ENCODE results near the gene SLC1A7. TPM values are rescaled to one million over a fixed set of nuclear protein-coding genes. Genes with fewer than 3 reads are reported as not detected.

SLC1A7 gene
- total RNA-seq (1 to 10 TPM in 1 of 2 donors, under 1 TPM in 1; 0.47 to 1.2 TPM), polyA plus RNA-seq (ENCODE audit: insufficient read depth, low read depth, low replicate concordance) (0.32 TPM)
- long read RNA-seq, donor 1, result 0 reads
- long read RNA-seq, donor 2, result 0 reads

DNA sequence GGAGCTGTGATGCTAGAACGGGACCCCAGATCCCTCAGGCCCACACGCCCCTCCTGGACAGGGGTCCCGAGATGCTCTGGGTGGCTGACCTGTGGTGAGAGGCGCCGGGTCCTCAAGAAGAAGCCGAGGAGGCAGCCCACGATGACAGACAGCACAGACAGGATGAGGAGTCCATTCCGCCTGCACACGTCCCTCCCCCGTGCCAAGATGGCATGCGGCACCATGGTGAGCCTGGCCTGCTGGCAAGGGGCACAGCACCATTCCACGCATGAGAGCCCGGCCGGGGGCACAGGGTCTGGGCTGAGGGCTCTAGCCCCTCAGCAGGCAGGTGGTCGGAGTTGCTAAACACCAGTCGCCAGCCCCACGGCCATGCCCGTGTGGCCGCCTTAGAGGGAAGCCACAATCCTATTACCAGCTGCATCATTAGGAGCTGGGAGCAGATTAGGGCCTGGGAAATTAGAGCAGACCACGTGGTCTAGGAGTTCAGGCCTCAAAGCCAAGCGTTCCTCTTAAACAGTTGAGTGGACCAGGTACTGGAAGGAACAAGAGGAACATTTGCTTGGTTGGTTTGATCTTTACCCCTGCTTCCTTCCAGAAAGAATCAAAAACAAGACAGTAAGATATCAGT is at the start of gene SLC1A7:
Gene SLC1A7 (minus strand): TSS at position 413 of the 628 bp plus-strand sequence. CDS start 189 bp downstream, at position 224.
- TF ChIP-seq, protein P1, sequence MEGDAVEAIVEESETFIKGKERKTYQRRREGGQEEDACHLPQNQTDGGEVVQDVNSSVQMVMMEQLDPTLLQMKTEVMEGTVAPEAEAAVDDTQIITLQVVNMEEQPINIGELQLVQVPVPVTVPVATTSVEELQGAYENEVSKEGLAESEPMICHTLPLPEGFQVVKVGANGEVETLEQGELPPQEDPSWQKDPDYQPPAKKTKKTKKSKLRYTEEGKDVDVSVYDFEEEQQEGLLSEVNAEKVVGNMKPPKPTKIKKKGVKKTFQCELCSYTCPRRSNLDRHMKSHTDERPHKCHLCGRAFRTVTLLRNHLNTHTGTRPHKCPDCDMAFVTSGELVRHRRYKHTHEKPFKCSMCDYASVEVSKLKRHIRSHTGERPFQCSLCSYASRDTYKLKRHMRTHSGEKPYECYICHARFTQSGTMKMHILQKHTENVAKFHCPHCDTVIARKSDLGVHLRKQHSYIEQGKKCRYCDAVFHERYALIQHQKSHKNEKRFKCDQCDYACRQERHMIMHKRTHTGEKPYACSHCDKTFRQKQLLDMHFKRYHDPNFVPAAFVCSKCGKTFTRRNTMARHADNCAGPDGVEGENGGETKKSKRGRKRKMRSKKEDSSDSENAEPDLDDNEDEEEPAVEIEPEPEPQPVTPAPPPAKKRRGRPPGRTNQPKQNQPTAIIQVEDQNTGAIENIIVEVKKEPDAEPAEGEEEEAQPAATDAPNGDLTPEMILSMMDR (IDR thresholded peaks at IDR 0.05), result no peak
- Histone ChIP-seq H3K27ac (no peak within 1 kb of the TSS), H3K9me3 (no peaks in the 10 kb centered on the region), H3K4me3 (no peak within 1 kb of the TSS), H3K27me3 (no peaks in the 10 kb centered on the region), H3K4me1 (peaks cover 15% of the 10 kb centered on the region), H3K36me3 (ENCODE audit: low read depth, missing control alignments) (no peaks in the 10 kb centered on the region)
- DNase-seq, result no peak
- intact Hi-C loops (cut with DNase I; ENCODE audit: low total_unique reads), result no loop called here
- 82 to 85% methylated on average over 7 to 21 of the region's 21 CpGs for WGBS, 2 donors

DNA sequence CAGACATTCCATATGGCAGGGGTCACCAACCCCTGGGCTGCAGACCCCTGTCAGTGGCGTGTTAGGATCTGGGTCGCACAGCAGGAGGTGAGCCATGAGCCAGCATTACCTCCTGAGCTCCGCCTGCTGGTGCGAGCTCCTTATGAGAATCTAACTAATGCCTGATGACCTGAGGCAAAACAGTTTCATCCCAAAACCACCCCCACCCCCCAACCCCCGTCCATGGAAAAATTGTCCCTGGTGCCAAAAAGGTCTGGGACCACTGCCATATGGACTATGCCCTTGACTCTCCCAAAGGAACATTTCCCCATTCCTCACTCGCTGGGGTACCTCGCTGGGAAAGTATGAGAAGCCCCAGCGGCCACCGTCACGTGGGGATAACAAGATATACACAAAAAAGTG is 47.8 kb upstream of the SLC1A7 start:
- H3K27me3 ChIP-seq, result no peaks in the 10 kb centered on the region
- intact Hi-C loops (cut with DNase I; ENCODE audit: low total_unique reads), result no loop called here
- no peaks in the 10 kb centered on the region for H3K9me3 ChIP-seq
- H3K4me3 ChIP-seq, result no peak overlapping the region
- no peak for DNase-seq
- no peak overlapping the region for H3K27ac ChIP-seq
- H3K4me1 ChIP-seq, result peaks cover 9% of the 10 kb centered on the region
- TF ChIP-seq, protein P1 (IDR thresholded peaks at IDR 0.05), result no peak
- no peak for TF ChIP-seq POLR2A (IDR thresholded peaks at IDR 0.05)
- WGBS, 2 donors, result 76 to 86% methylated on average over 10 of the region's 10 CpGs
- H3K36me3 ChIP-seq (ENCODE audit: low read depth, missing control alignments), result no peaks in the 10 kb centered on the region

DNA sequence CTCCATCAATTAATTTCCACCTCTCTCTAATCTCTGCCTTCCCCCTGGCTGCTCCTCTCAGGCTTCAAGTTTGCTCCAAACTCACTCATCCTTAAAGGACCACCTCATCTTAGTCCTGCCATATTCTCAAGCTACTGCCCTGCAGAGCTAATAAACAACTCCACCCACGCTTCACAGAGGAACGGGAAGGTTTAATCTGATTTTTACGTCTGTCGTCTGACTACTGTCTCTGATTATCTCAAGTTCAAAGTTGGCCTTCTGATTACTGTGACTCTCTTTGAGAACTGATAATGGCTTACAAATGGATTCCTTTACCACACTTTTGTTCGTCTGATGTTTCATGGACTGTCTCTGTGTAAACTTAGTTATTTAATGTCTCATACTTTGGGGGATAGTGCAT is 46.6 kb upstream of the SLC1A7 start:
- WGBS, 2 donors, result 56 to 68% methylated on average over 5 of the region's 5 CpGs
- Histone ChIP-seq H3K4me3 (no peak overlapping the region), H3K4me1 (no peaks in the 10 kb centered on the region), H3K27me3 (no peaks in the 10 kb centered on the region), H3K27ac (no peak overlapping the region), H3K9me3 (no peaks in the 10 kb centered on the region), H3K36me3 (ENCODE audit: low read depth, missing control alignments) (no peaks in the 10 kb centered on the region)
- TF ChIP-seq, protein P1 (IDR thresholded peaks at IDR 0.05), result no peak
- no peak for DNase-seq
- intact Hi-C loops (cut with DNase I; ENCODE audit: low total_unique reads), result loop anchor here (10.0 kb wide), 1 partner anchor 264 kb away; the partner anchor contains the start of genes ECHDC2 and SCP2

DNA sequence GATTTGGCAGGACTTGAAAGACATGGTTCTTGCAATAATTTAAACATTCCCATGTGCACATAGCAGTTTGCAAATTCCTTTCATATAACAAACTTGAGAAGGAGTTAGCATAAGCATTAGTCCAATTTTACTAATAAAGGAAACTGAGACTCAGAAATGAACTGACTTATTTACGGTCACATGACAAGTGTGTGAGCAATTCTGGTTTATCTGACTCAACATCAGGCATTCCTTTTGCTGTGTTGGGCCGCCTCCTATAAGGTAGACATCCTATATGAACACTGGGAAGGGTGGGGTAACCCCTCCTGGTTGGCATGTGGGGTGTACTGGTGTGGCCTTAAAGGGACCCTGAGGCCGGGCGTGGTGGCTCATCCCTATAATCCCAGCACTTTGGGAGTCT is 45.7 kb upstream of the SLC1A7 start:
- Histone ChIP-seq H3K4me1 (peaks cover 8% of the 10 kb centered on the region), H3K27ac (no peak overlapping the region), H3K4me3 (no peak overlapping the region), H3K27me3 (no peaks in the 10 kb centered on the region), H3K9me3 (no peaks in the 10 kb centered on the region), H3K36me3 (ENCODE audit: low read depth, missing control alignments) (no peaks in the 10 kb centered on the region)
- TF ChIP-seq, protein P1 (IDR thresholded peaks at IDR 0.05), result no peak
- TF ChIP-seq POLR2A (IDR thresholded peaks at IDR 0.05), result no peak
- intact Hi-C loops (cut with DNase I; ENCODE audit: low total_unique reads), result loop anchor here (10.0 kb wide), 1 partner anchor 263 kb away; the partner anchor contains the start of genes ECHDC2 and SCP2
- WGBS, 2 donors, result 83 to 97% methylated on average over 4 of the region's 4 CpGs
- no peak for DNase-seq

DNA sequence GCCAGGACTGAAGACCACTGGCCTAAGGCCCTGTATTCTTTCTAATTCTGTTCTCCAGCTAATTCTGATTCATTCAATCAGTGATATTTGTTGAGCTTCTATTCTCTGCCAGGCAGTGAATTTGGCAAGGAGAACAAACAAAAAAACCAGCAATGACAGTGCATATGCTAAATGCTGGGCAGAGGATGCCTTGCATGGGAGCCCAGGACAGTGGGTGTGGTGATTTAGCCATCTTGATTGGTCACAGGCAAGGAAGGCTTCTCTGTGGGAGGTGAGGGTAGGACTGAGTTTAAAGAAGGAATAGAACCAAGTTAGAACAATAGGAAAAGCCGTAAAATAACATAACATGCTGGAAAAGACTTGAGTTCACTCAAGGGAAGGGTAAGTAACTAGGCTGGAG is 45.0 kb upstream of the SLC1A7 start:
- intact Hi-C loops (cut with DNase I; ENCODE audit: low total_unique reads), result loop anchor here (10.0 kb wide), 1 partner anchor 263 kb away; the partner anchor contains the start of genes ECHDC2 and SCP2
- DNase-seq, result no peak
- H3K36me3 ChIP-seq (ENCODE audit: low read depth, missing control alignments), result no peaks in the 10 kb centered on the region
- H3K27ac ChIP-seq, result no peak overlapping the region
- peaks cover 15% of the 10 kb centered on the region for H3K4me1 ChIP-seq
- TF ChIP-seq, protein P1 (IDR thresholded peaks at IDR 0.05), result no peak
- H3K27me3 ChIP-seq, result no peaks in the 10 kb centered on the region
- WGBS, 2 donors, result 88 to 96% methylated on average over 1 of the region's 1 CpG
- no peaks in the 10 kb centered on the region for H3K9me3 ChIP-seq
- no peak overlapping the region for H3K4me3 ChIP-seq

Measured in testis (tissue), 5 donors.